Smooth muscle cell (in vitro differentiated cells): ENCODE measurements around the gene AOC1. TPM values are rescaled to one million over a fixed set of nuclear protein-coding genes. Genes with fewer than 3 reads are reported as not detected.

Source experiments
- DNase-seq: peaks from one replicate; lab custom pipeline; 2025; ENCODE audit not compliant: unreplicated experiment; lab: John Stamatoyannopoulos, UW
- H2AFZ ChIP-seq: fragments of 200-600 bp; sonication (generic); 2 replicates; pipeline ENCODE4 v1.6.0; 2016; ENCODE audit warnings: antibody characterized with exemption, low read depth, mild to moderate bottlenecking
- H3F3A ChIP-seq: fragments of 200-600 bp; sonication (generic); 2 replicates; pipeline ENCODE4 v1.6.0; 2017; ENCODE audit warnings: antibody characterized with exemption, low read depth
- H3K27ac ChIP-seq: fragments of 200-600 bp; sonication (generic); 2 replicates; pipeline ENCODE4 v1.5.1; 2016; ENCODE audit warnings: low read depth, mild to moderate bottlenecking
- H3K27me3 ChIP-seq: fragments of 200-600 bp; sonication (generic); 2 replicates; pipeline ENCODE4 v1.6.1; 2016; ENCODE audit warnings: low read depth, mild to moderate bottlenecking
- H3K36me3 ChIP-seq: fragments of 200-600 bp; sonication (generic); 2 replicates; pipeline ENCODE4 v1.5.1; 2016; ENCODE audit warnings: low read depth
- H3K4me1 ChIP-seq: fragments of 200-600 bp; sonication (generic); 2 replicates; pipeline ENCODE4 v1.5.1; 2016; ENCODE audit warnings: low read depth
- H3K4me2 ChIP-seq: fragments of 200-600 bp; sonication (generic); 2 replicates; pipeline ENCODE4 v1.6.0; 2016; ENCODE audit warnings: mild to moderate bottlenecking
- H3K4me3 ChIP-seq: fragments of 200-600 bp; sonication (generic); 2 replicates; pipeline ENCODE4 v1.5.1; 2016; ENCODE audit warnings: mild to moderate bottlenecking
- H3K79me2 ChIP-seq: fragments of 200-600 bp; sonication (generic); 2 replicates; pipeline ENCODE4 v1.6.0; 2016; ENCODE audit warnings: low read depth, mild to moderate bottlenecking
- H3K9ac ChIP-seq: fragments of 200-600 bp; sonication (generic); 2 replicates; pipeline ENCODE4 v1.6.0; 2016; ENCODE audit warnings: low read depth
- H3K9me3 ChIP-seq: fragments of 200-600 bp; sonication (generic); replicated peaks from 2 replicates; pipeline ENCODE4 v1.5.1; 2016; ENCODE audit warnings: low read depth
- H4K20me1 ChIP-seq: fragments of 200-600 bp; sonication (generic); 2 replicates; pipeline ENCODE4 v1.6.0; 2016; ENCODE audit warnings: low read depth
- WGBS: methylation state at CpG from one replicate; pipeline ENCODE4 v1.1.7; 2016; ENCODE audit warnings: low lambda C conversion rate; 5-methylcytosine and 5-hydroxymethylcytosine counted together
- polyA plus RNA-seq: library from polyadenylated mRNA; unstranded; fragments of >200 nt; fragmentation: Nextera tagmentation; extraction: Ambion mirVana; gene quantifications from 2 replicates; pipeline ENCODE4 v1.2.1, GENCODE V29; 2016
- total RNA-seq: library from RNA; depleted of rRNA; stranded (reverse); fragments of >200 nt; gene quantifications from 2 replicates; pipeline ENCODE4 v1.2.3, GENCODE V29; 2014
- TF ChIP-seq, protein P1 (sequence below): fragments of 200-600 bp; sonication (generic); IDR thresholded peaks from 2 replicates; pipeline ENCODE4 v1.5.1; 2017; ENCODE audit warnings: borderline replicate concordance, mild to moderate bottlenecking, antibody characterized with exemption; ENCODE audit not compliant: insufficient read depth, poor library complexity, severe bottlenecking

Gene AOC1
- total and polyA plus RNA-seq, 2 experiments from 2014 or later = not detected

DNA sequence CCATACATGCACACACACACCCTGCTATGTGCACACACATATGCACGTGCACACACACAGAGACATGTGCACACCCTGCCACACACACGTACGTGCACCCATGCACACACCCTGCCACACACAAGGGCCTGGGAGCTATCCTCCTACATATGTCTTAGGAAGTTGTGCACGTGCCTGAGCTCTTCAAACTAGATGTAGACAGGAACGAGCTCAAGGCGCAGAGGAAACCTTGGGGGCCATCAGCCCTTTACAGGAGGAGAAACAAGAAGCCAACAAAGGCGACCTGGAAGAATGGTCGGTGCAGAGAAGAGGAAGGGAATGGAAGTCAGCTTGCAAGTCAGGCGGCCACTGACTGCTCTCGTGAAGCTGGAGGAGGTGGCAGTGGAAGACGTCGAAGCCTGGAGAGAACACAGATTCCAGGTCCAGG is 58.7 kb downstream of the AOC1 start:
- no peaks in the 10 kb centered on the region for H3F3A ChIP-seq
- H4K20me1 ChIP-seq = no peaks in the 10 kb centered on the region
- 82% methylated on average over 12 of the region's 12 CpGs for WGBS
- H3K79me2 ChIP-seq = no peaks in the 10 kb centered on the region
- H2AFZ ChIP-seq = no peak overlapping the region
- H3K4me1 ChIP-seq = no peaks in the 10 kb centered on the region
- TF ChIP-seq, protein P1, sequence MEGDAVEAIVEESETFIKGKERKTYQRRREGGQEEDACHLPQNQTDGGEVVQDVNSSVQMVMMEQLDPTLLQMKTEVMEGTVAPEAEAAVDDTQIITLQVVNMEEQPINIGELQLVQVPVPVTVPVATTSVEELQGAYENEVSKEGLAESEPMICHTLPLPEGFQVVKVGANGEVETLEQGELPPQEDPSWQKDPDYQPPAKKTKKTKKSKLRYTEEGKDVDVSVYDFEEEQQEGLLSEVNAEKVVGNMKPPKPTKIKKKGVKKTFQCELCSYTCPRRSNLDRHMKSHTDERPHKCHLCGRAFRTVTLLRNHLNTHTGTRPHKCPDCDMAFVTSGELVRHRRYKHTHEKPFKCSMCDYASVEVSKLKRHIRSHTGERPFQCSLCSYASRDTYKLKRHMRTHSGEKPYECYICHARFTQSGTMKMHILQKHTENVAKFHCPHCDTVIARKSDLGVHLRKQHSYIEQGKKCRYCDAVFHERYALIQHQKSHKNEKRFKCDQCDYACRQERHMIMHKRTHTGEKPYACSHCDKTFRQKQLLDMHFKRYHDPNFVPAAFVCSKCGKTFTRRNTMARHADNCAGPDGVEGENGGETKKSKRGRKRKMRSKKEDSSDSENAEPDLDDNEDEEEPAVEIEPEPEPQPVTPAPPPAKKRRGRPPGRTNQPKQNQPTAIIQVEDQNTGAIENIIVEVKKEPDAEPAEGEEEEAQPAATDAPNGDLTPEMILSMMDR = no peak
- H3K27me3 ChIP-seq = peaks cover 34% of the 10 kb centered on the region
- no peak overlapping the region for H3K4me3 ChIP-seq
- no peak overlapping the region for H3K4me2 ChIP-seq
- DNase-seq = no peak
- no peak overlapping the region for H3K9ac ChIP-seq
- no peaks in the 10 kb centered on the region for H3K9me3 ChIP-seq
- H3K36me3 ChIP-seq = no peaks in the 10 kb centered on the region
- H3K27ac ChIP-seq = no peak overlapping the region

Other genes with a start within 250 kb of the AOC1 start
- not detected in 2 replicates for gene GIMAP6, start 220.1 kb upstream of the AOC1 start, total RNA-seq
- not detected in 2 replicates for gene GIMAP6, start 220.1 kb upstream of the AOC1 start, polyA plus RNA-seq
- not detected in 2 replicates for gene GIMAP2, start 166.8 kb upstream of the AOC1 start, total RNA-seq
- 0.14 TPM in 1 of 2 replicates, not detected in the other for gene GIMAP2, start 166.8 kb upstream of the AOC1 start, polyA plus RNA-seq
- not detected in 2 replicates for gene GIMAP1, start 135.9 kb upstream of the AOC1 start, total RNA-seq
- gene GIMAP1, start 135.9 kb upstream of the AOC1 start, polyA plus RNA-seq = not detected in 2 replicates
- gene GIMAP5, start 115.1 kb upstream of the AOC1 start, total RNA-seq = not detected in 2 replicates
- not detected in 2 replicates for gene GIMAP5, start 115.1 kb upstream of the AOC1 start, polyA plus RNA-seq
- 52.8 and 78.8 TPM in 2 replicates for gene TMEM176B, start 52.2 kb upstream of the AOC1 start, total RNA-seq
- 90.5 and 108 TPM in 2 replicates for gene TMEM176B, start 52.2 kb upstream of the AOC1 start, polyA plus RNA-seq
- 46.6 and 52.8 TPM in 2 replicates for gene TMEM176A, start 51.7 kb upstream of the AOC1 start, total RNA-seq
- 95.8 and 105 TPM in 2 replicates for gene TMEM176A, start 51.7 kb upstream of the AOC1 start, polyA plus RNA-seq
- 12.9 and 13.3 TPM in 2 replicates for gene KCNH2, start 125.8 kb downstream of the AOC1 start, total RNA-seq
- 32.1 and 37.7 TPM in 2 replicates for gene KCNH2, start 125.8 kb downstream of the AOC1 start, polyA plus RNA-seq
- gene NOS3, start 138.5 kb downstream of the AOC1 start, total RNA-seq = 3.4 and 6.2 TPM in 2 replicates
- gene NOS3, start 138.5 kb downstream of the AOC1 start, polyA plus RNA-seq = 7.8 and 11.7 TPM in 2 replicates
- gene ATG9B, start 172.0 kb downstream of the AOC1 start, total RNA-seq = 1.7 and 2.6 TPM in 2 replicates
- gene ATG9B, start 172.0 kb downstream of the AOC1 start, polyA plus RNA-seq = 6.5 and 16.6 TPM in 2 replicates
- gene ABCB8, start 175.9 kb downstream of the AOC1 start, total RNA-seq = 17.3 and 23.4 TPM in 2 replicates
- gene ABCB8, start 175.9 kb downstream of the AOC1 start, polyA plus RNA-seq = 24.2 and 27.0 TPM in 2 replicates
- 2.2 and 2.3 TPM in 2 replicates for gene ASIC3, start 196.0 kb downstream of the AOC1 start, total RNA-seq
- gene ASIC3, start 196.0 kb downstream of the AOC1 start, polyA plus RNA-seq = 2.0 and 4.7 TPM in 2 replicates
- gene CDK5, start 205.4 kb downstream of the AOC1 start, total RNA-seq = 18.6 and 22.1 TPM in 2 replicates
- 36.4 and 50.1 TPM in 2 replicates for gene CDK5, start 205.4 kb downstream of the AOC1 start, polyA plus RNA-seq
- 42.3 and 89.3 TPM in 2 replicates for gene SLC4A2, start 207.1 kb downstream of the AOC1 start, total RNA-seq
- gene SLC4A2, start 207.1 kb downstream of the AOC1 start, polyA plus RNA-seq = 96.4 and 104 TPM in 2 replicates
- gene FASTK, start 228.3 kb downstream of the AOC1 start, total RNA-seq = 92.0 and 100 TPM in 2 replicates
- 177 and 188 TPM in 2 replicates for gene FASTK, start 228.3 kb downstream of the AOC1 start, polyA plus RNA-seq
- gene TMUB1, start 231.0 kb downstream of the AOC1 start, total RNA-seq = 30.3 and 35.9 TPM in 2 replicates
- gene TMUB1, start 231.0 kb downstream of the AOC1 start, polyA plus RNA-seq = 69.8 and 70.4 TPM in 2 replicates
- gene AGAP3, start 234.0 kb downstream of the AOC1 start, total RNA-seq = 27.2 and 29.8 TPM in 2 replicates
- gene AGAP3, start 234.0 kb downstream of the AOC1 start, polyA plus RNA-seq = 51.4 and 87.3 TPM in 2 replicates